Activated CD4-positive, alpha-beta T cell treated with anti-CD3 and anti-CD28 coated beads, Interleukin-2, amount 50 U/mL, for 4 hours (primary cell): Measurements from ENCODE around the gene STIM2.
"Not testable (repeated sequence)": the region's sequence is repeated elsewhere in the genome, so short reads cannot be mapped to it uniquely, and the experiment has no call there.

Source experiments
- DNase-seq, 2 experiments: peaks; one replicate each; pipeline ENCODE4 v3.0.0-alpha.2; 2020

Gene STIM2

GRCh38 chr4:26958925-26959653 lies 98.4 kb downstream of the STIM2 start:
- DNase-seq: no peak

- no peak for DNase-seq
These were observed 99.0 kb downstream of the STIM2 start for GRCh38 chr4:26959654-26960047.

GRCh38 chr4:26962720-26963119 lies 102.1 kb downstream of the STIM2 start:
- no peak for DNase-seq

- DNase-seq: no peak
These were observed 103.9 kb downstream of the STIM2 start for GRCh38 chr4:26964512-26964911.

GRCh38 chr4:26964994-26965393 lies 104.4 kb downstream of the STIM2 start:
- DNase-seq: no peak

GRCh38 chr4:26975464-26976181 lies 115.0 kb downstream of the STIM2 start:
- DNase-seq: not testable (repeated sequence)

GRCh38 chr4:26978387-26979053 lies 117.9 kb downstream of the STIM2 start:
- DNase-seq: no peak

GRCh38 chr4:26984896-26985295 lies 124.3 kb downstream of the STIM2 start:
- DNase-seq: no peak

- DNase-seq: peak; percentile 11 to 15
These were observed 125.2 kb downstream of the STIM2 start for GRCh38 chr4:26985873-26986272.

GRCh38 chr4:26987191-26987590 lies 126.5 kb downstream of the STIM2 start:
- no peak for DNase-seq

GRCh38 chr4:26991057-26991456 lies 130.4 kb downstream of the STIM2 start:
- DNase-seq: no peak

GRCh38 chr4:26992657-26993361 lies 132.2 kb downstream of the STIM2 start:
- DNase-seq: no peak

- DNase-seq: no peak
These were observed 132.9 kb downstream of the STIM2 start for GRCh38 chr4:26993539-26993938.

- DNase-seq: no peak
These were observed 133.3 kb downstream of the STIM2 start for GRCh38 chr4:26993967-26994366.

GRCh38 chr4:26995316-26995715 lies 134.7 kb downstream of the STIM2 start:
- DNase-seq: no peak

- no peak for DNase-seq
These were observed 136.1 kb downstream of the STIM2 start for GRCh38 chr4:26996745-26997144.

GRCh38 chr4:26999689-27000088 lies 139.0 kb downstream of the STIM2 start:
- no peak for DNase-seq

GRCh38 chr4:27000122-27000521 lies 139.5 kb downstream of the STIM2 start:
- no peak for DNase-seq

- no peak for DNase-seq
These were observed 140.2 kb downstream of the STIM2 start for GRCh38 chr4:27000820-27001219.

- DNase-seq: no peak
These were observed 140.9 kb downstream of the STIM2 start for GRCh38 chr4:27001398-27002164.

- no peak for DNase-seq
These were observed 143.0 kb downstream of the STIM2 start for GRCh38 chr4:27003642-27004113.

GRCh38 chr4:27005501-27005900 lies 144.9 kb downstream of the STIM2 start:
- no peak for DNase-seq
